Naive thymus-derived CD4-positive, alpha-beta T cell (primary cell): Measurements from ENCODE around the gene RHBDD1. TPM values are rescaled to one million over a fixed set of nuclear protein-coding genes. Genes with fewer than 3 reads are reported as not detected.

Experiments
- ATAC-seq: fragments of 150-1000 bp; cut with Tn5 transposase; 2 replicates; pipeline ENCODE4 v1.10.0; 2021; ENCODE audit warnings: mild to moderate bottlenecking, moderate library complexity
- CTCF ChIA-PET: fragments of 350-600 bp; sonication (Branson Sonifier 250); formaldehyde crosslinking; loops from one replicate; lab custom pipeline; 2021; ENCODE audit warnings: antibody characterized with exemption; lab: Charles Lee
- POLR2A ChIA-PET: fragments of 350-600 bp; sonication (Branson Sonifier 250); formaldehyde crosslinking; loops from one replicate; lab custom pipeline; 2021; ENCODE audit warnings: antibody characterized with exemption, inconsistent platforms; lab: Charles Lee
- DNase-seq, 9 donors: peaks; one replicate each; pipeline versions ENCODE4 v3.0.0 to v3.0.0-alpha.2; 2020 to 2022; ENCODE audit warnings: mixed read lengths in 1 of 9
- H3K27ac ChIP-seq: one replicate; pipeline ENCODE4 v1.7.0; 2013; ENCODE audit warnings: mild to moderate bottlenecking, low read depth, low read length, moderate library complexity
- H3K27me3 ChIP-seq, 2 donors: one replicate each; pipeline ENCODE4 v1.7.0; 2013; ENCODE audit warnings: low read length in 2 of 2, mild to moderate bottlenecking in 2 of 2, moderate library complexity in 2 of 2; ENCODE audit not compliant: control insufficient read depth in 2 of 2, insufficient read depth in 2 of 2
- H3K36me3 ChIP-seq, 3 experiments: 1 replicate in 2 of 3; 2 replicates in 1 of 3; pipeline ENCODE4 v1.7.0; 2013; ENCODE audit warnings: low read length in 3 of 3, mild to moderate bottlenecking in 3 of 3, moderate library complexity in 1 of 3; ENCODE audit not compliant: insufficient read depth in 3 of 3, control insufficient read depth in 2 of 3
- H3K4me1 ChIP-seq, 2 donors: one replicate each; pipeline ENCODE4 v1.7.0; 2013; ENCODE audit warnings: low read length in 2 of 2, mild to moderate bottlenecking in 2 of 2, moderate library complexity in 1 of 2; ENCODE audit not compliant: control insufficient read depth in 2 of 2, insufficient read depth in 2 of 2
- H3K4me3 ChIP-seq: 2 replicates; pipeline ENCODE4 v1.7.0; 2013; ENCODE audit warnings: mild to moderate bottlenecking, low read length
- H3K9me3 ChIP-seq, 3 experiments: 1 replicate in 2 of 3; 2 replicates in 1 of 3; pipeline ENCODE4 v1.7.0; 2013; ENCODE audit warnings: low read length in 3 of 3; ENCODE audit not compliant: control insufficient read depth in 2 of 3
- H3K27ac Mint-ChIP-seq, 9 donors: one replicate each; pipeline ENCODE4 v1.8.0; 2020 to 2022; ENCODE audit warnings: mixed read lengths in 9 of 9, mild to moderate bottlenecking in 8 of 9, moderate library complexity in 5 of 9, inconsistent platforms in 2 of 9
- H3K27me3 Mint-ChIP-seq, 5 donors: one replicate each; pipeline ENCODE4 v1.8.0; 2021 to 2022; ENCODE audit warnings: mixed read lengths in 5 of 5, mild to moderate bottlenecking in 1 of 5
- H3K36me3 Mint-ChIP-seq, 5 donors: one replicate each; pipeline ENCODE4 v1.8.0; 2020 to 2022; ENCODE audit warnings: mixed read lengths in 5 of 5, mild to moderate bottlenecking in 3 of 5, inconsistent platforms in 1 of 5
- H3K4me1 Mint-ChIP-seq, 7 donors: one replicate each; pipeline ENCODE4 v1.8.0; 2020 to 2022; ENCODE audit warnings: mixed read lengths in 7 of 7, mild to moderate bottlenecking in 3 of 7, inconsistent platforms in 1 of 7
- H3K4me3 Mint-ChIP-seq, 10 donors: one replicate each; pipeline ENCODE4 v1.8.0; 2020 to 2022; ENCODE audit warnings: mild to moderate bottlenecking in 10 of 10, mixed read lengths in 10 of 10, moderate library complexity in 6 of 10, inconsistent platforms in 2 of 10
- H3K9me3 Mint-ChIP-seq, 11 donors: one replicate each; pipeline ENCODE4 v1.8.0; 2020 to 2022; ENCODE audit warnings: mixed read lengths in 11 of 11, mild to moderate bottlenecking in 4 of 11, inconsistent platforms in 1 of 11, moderate library complexity in 1 of 11
- intact Hi-C, 2 donors: fragments of 100-400 bp; cut with micrococcal nuclease; formaldehyde crosslinking; loops; one replicate each; pipeline ENCODE4 v1.15.1; 2023
- polyA plus RNA-seq, 2 donors: library from polyadenylated mRNA; unstranded; fragments of 300-500 nt; fragmentation: Illumina TruSeq; gene quantifications; one replicate each; pipeline ENCODE4 v1.2.3, GENCODE V29; 2021
- total RNA-seq, 6 experiments: library from RNA in 5 of 6; stranded (reverse) in 5 of 6; gene quantifications; 1 replicate in 5 of 6; 2 replicates in 1 of 6; pipeline ENCODE4 v1.2.3 and lab custom pipeline; 2021 to 2026

Gene RHBDD1
- total and polyA plus RNA-seq, 7 experiments from 2014 or later: 21.2 to 70.8 (median 48.3) TPM

GRCh38 chr2:226877491-226877890 is 41.6 kb downstream of the RHBDD1 start:
- intact Hi-C loops: no loop called here
- no peak overlapping the region for H3K4me3 Mint-ChIP-seq

DNA sequence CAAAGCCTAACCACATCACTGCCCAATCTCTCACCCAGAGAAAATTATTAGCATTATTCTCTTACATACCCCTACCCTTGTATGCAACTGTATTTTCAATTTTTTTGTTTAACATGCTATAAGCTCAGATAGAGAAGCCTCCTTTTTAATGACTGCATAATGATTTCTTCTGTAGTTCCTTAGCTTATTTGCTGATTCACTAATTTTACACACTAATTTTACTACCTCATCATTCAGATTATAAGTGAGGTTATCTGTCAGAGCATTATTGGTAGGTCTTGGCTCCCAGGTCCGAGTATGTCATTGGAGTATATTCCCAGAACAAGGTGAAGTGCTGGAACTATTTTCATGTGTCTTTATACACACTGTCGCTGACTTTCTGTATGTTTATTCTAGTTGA is 45.4 kb downstream of the RHBDD1 start:
- no peak for ATAC-seq

More at GRCh38 chr2:226877491-226877890, 41.6 kb downstream of the RHBDD1 start:
- Mint-ChIP-seq H3K27me3 (no peaks in the 10 kb centered on the region), H3K4me1 (peaks cover 4 to 15% (median 12%) of the 10 kb centered on the region in 7 donors), H3K9me3 (peaks cover 0 to 8% (median 2%) of the 10 kb centered on the region in 11 donors), H3K27ac (no peak overlapping the region), H3K36me3 (peaks cover 24 to 82% (median 67%) of the 10 kb centered on the region in 5 donors)
- POLR2A ChIA-PET: no interaction called here
- Histone ChIP-seq H3K27me3 (no peaks in the 10 kb centered on the region), H3K27ac (no peak overlapping the region), H3K4me1 (no peaks in the 10 kb centered on the region), H3K4me3 (no peak overlapping the region), H3K9me3 (no peaks in the 10 kb centered on the region), H3K36me3 (peaks cover 0 to 5% (median 0%) of the 10 kb centered on the region in 3 experiments)
- ATAC-seq: no peak
- DNase-seq: no peak
- CTCF ChIA-PET: interaction anchor here (1.2 kb wide), 1 partner anchor 14 kb away, joined by 3 read pairs; no protein-coding TSS in a partner anchor

GRCh38 chr2:226882606-226883005 is 46.8 kb downstream of the RHBDD1 start:
- Histone ChIP-seq H3K4me1 (no peaks in the 10 kb centered on the region), H3K9me3 (no peaks in the 10 kb centered on the region), H3K27me3 (no peaks in the 10 kb centered on the region), H3K36me3 (no peaks in the 10 kb centered on the region), H3K4me3 (no peak overlapping the region), H3K27ac (no peak overlapping the region)
- Mint-ChIP-seq H3K36me3 (peaks cover 18 to 74% (median 56%) of the 10 kb centered on the region in 5 donors), H3K27ac (no peak overlapping the region), H3K4me1 (peaks cover 0 to 8% (median 4%) of the 10 kb centered on the region in 7 donors), H3K4me3 (no peak overlapping the region), H3K27me3 (no peaks in the 10 kb centered on the region), H3K9me3 (peaks cover 0 to 8% (median 3%) of the 10 kb centered on the region in 11 donors)
- intact Hi-C loops: no loop called here
- DNase-seq (no peak), ATAC-seq (no peak)
- POLR2A ChIA-PET: no interaction called here
- CTCF ChIA-PET: no interaction called here

More for the DNA sequence above, 45.4 kb downstream of the RHBDD1 start:
- Histone ChIP-seq H3K27me3 (no peaks in the 10 kb centered on the region), H3K4me1 (no peaks in the 10 kb centered on the region), H3K36me3 (no peaks in the 10 kb centered on the region), H3K9me3 (no peaks in the 10 kb centered on the region), H3K27ac (no peak overlapping the region), H3K4me3 (no peak overlapping the region)
- CTCF ChIA-PET: no interaction called here
- H3K27ac Mint-ChIP-seq: no peak overlapping the region
- POLR2A ChIA-PET: no interaction called here
- peaks cover 0 to 8% (median 4%) of the 10 kb centered on the region in 7 donors for H3K4me1 Mint-ChIP-seq
- H3K36me3 Mint-ChIP-seq: peaks cover 18 to 78% (median 58%) of the 10 kb centered on the region in 5 donors
- H3K4me3 Mint-ChIP-seq: no peak overlapping the region
- peaks cover 0 to 8% (median 3%) of the 10 kb centered on the region in 11 donors for H3K9me3 Mint-ChIP-seq
- intact Hi-C loops: no loop called here
- no peaks in the 10 kb centered on the region for H3K27me3 Mint-ChIP-seq
- DNase-seq: no peak

DNA sequence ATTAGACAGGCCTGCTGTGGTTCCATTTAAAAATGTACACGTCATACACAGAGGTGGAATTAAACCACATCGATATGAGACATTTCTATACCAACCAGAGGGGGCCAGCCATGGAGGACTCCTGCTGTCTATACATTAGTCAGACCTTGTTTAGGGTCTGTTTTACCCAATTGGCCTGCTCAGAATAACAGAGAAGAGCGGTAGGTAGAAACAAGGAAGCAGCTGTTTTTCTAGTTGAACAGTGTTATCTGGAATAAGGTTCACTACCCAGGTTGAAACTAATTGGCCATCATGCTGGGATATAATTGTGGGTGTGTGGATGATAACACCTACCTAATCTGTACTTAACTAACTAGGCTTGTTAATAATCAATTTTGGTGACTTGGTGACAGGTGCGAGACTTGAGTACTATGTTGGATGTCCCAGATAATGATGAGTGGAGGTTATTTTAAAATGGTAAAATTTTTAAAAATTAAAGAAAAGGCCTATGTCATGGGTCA is 47.5 kb downstream of the RHBDD1 start:
- Mint-ChIP-seq H3K27ac (no peak overlapping the region), H3K4me3 (no peak overlapping the region), H3K4me1 (peaks cover 0 to 8% (median 4%) of the 10 kb centered on the region in 7 donors), H3K27me3 (no peaks in the 10 kb centered on the region), H3K36me3 (peaks cover 18 to 71% (median 52%) of the 10 kb centered on the region in 5 donors), H3K9me3 (peaks cover 0 to 8% (median 3%) of the 10 kb centered on the region in 11 donors)
- no peaks in the 10 kb centered on the region for H3K9me3 ChIP-seq
- ChIA-PET CTCF (no interaction called here), POLR2A (no interaction called here)
- no peaks in the 10 kb centered on the region for H3K27me3 ChIP-seq
- intact Hi-C loops: no loop called here
- no peak overlapping the region for H3K4me3 ChIP-seq
- DNase-seq: no peak
- ATAC-seq: no peak
- H3K4me1 ChIP-seq: no peaks in the 10 kb centered on the region
- no peaks in the 10 kb centered on the region for H3K36me3 ChIP-seq
- no peak overlapping the region for H3K27ac ChIP-seq

DNA sequence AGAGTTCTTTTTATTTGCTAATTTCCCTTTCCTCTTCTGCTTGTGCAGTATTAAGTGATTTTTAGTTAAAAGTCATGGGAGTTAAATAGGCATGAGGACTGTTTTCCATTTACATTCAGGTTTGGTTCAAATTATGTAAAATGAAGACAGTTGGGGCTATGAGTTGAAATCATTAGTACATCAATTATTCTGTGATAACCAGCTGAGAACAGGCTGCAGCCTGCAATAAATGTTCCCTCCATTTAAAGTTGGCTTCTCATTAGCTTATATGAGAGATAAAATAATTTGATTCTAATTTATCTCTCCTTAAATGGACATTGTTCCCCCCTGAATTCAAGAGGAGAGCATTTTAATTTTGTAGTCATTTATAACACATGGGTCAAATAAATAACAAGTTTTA is 48.3 kb downstream of the RHBDD1 start:
- Histone ChIP-seq H3K4me3 (no peak overlapping the region), H3K36me3 (no peaks in the 10 kb centered on the region), H3K27me3 (no peaks in the 10 kb centered on the region), H3K27ac (no peak overlapping the region), H3K9me3 (no peaks in the 10 kb centered on the region), H3K4me1 (no peaks in the 10 kb centered on the region)
- ATAC-seq: no peak
- ChIA-PET CTCF (no interaction called here), POLR2A (no interaction called here)
- H3K36me3 Mint-ChIP-seq: peaks cover 13 to 70% (median 44%) of the 10 kb centered on the region in 5 donors
- no peaks in the 10 kb centered on the region for H3K27me3 Mint-ChIP-seq
- peaks cover 0 to 6% (median 0%) of the 10 kb centered on the region in 7 donors for H3K4me1 Mint-ChIP-seq
- DNase-seq: no peak
- no peak overlapping the region for H3K4me3 Mint-ChIP-seq
- no peak overlapping the region for H3K27ac Mint-ChIP-seq
- H3K9me3 Mint-ChIP-seq: peaks cover 0 to 8% (median 3%) of the 10 kb centered on the region in 11 donors
- intact Hi-C loops: no loop called here

- Mint-ChIP-seq H3K27me3 (no peaks in the 10 kb centered on the region), H3K27ac (no peak overlapping the region), H3K36me3 (peaks cover 4 to 60% (median 38%) of the 10 kb centered on the region in 5 donors), H3K4me3 (no peak overlapping the region), H3K9me3 (peaks cover 0 to 8% (median 3%) of the 10 kb centered on the region in 11 donors), H3K4me1 (peaks cover 0 to 6% (median 0%) of the 10 kb centered on the region in 7 donors)
- Histone ChIP-seq H3K36me3 (no peaks in the 10 kb centered on the region), H3K9me3 (no peaks in the 10 kb centered on the region), H3K4me1 (no peaks in the 10 kb centered on the region), H3K4me3 (no peak overlapping the region), H3K27ac (no peak overlapping the region), H3K27me3 (no peaks in the 10 kb centered on the region)
- DNase-seq (no peak), ATAC-seq (no peak)
- intact Hi-C loops: no loop called here
- ChIA-PET CTCF (no interaction called here), POLR2A (no interaction called here)
Observed at GRCh38 chr2:226885769-226886435, 50.0 kb downstream of the RHBDD1 start.
